Breast epithelium (tissue), 4 donors: ENCODE results near the gene ZNF366. TPM values are rescaled to one million over a fixed set of nuclear protein-coding genes. Genes with fewer than 3 reads are reported as not detected.
A peak's percentile ranks its signal among the peaks of the same experiment; 100 is the strongest.

Experiments used
- DNase-seq, 2 donors: peaks; one replicate each; pipeline ENCODE4 v3.0.0-alpha.2; 2019; ENCODE audit warnings: low spot score in 2 of 2
- H3K27ac ChIP-seq, 2 donors: fragments of 200-600 bp; sonication (generic) in 1 of 2; one replicate each; pipeline ENCODE4 v1.5.1; 2016 to 2019; ENCODE audit warnings: mild to moderate bottlenecking in 1 of 2
- H3K27me3 ChIP-seq, 2 donors: fragments of 200-600 bp; sonication (generic) in 1 of 2; one replicate each; pipeline versions ENCODE4 v1.5.1 to v1.6.0; 2017 to 2019; ENCODE audit warnings: control low read depth in 1 of 2, mild to moderate bottlenecking in 1 of 2
- H3K36me3 ChIP-seq: fragments of 200-600 bp; one replicate; pipeline ENCODE4 v1.5.1; 2019
- H3K4me1 ChIP-seq, 2 donors: fragments of 200-600 bp; sonication (generic); one replicate each; pipeline ENCODE4 v1.5.1; 2016 to 2019; ENCODE audit warnings: control low read depth in 1 of 2
- H3K4me3 ChIP-seq, 3 donors: fragments of 200-600 bp; sonication (generic); 1 replicate in 2 of 3; 2 replicates in 1 of 3; pipeline ENCODE4 v1.5.1; 2016 to 2019; ENCODE audit warnings: mild to moderate bottlenecking in 3 of 3, moderate library complexity in 2 of 3
- H3K9me3 ChIP-seq, 2 donors: fragments of 200-600 bp; sonication (generic) in 1 of 2; one replicate each; pipeline ENCODE4 v1.5.1; 2016 to 2019; ENCODE audit warnings: control low read depth in 1 of 2
- POLR2A ChIP-seq: fragments of 450-650 bp; IDR thresholded peaks from one replicate; pipeline ENCODE4 v1.6.1; 2016; ENCODE audit warnings: antibody characterized with exemption, mild to moderate bottlenecking, moderate library complexity
- POLR2AphosphoS5 ChIP-seq, 3 donors: sonication (generic); formaldehyde crosslinking; IDR thresholded peaks; one replicate each; pipeline ENCODE4 v1.6.1; 2017; ENCODE audit warnings: antibody characterized with exemption in 3 of 3
- intact Hi-C: fragments of 100-400 bp; cut with DNase I; formaldehyde crosslinking; loops from one replicate; pipeline ENCODE4 v1.15.1; 2023; ENCODE audit warnings: low total_unique reads
- total RNA-seq, 3 donors: library from RNA; depleted of rRNA; stranded (reverse); fragments of >200 nt; gene quantifications; one replicate each; pipeline ENCODE4 v1.1.0, GENCODE V29; 2016
- TF ChIP-seq, protein P1 (sequence below), 3 donors: fragments of 450-650 bp; IDR thresholded peaks; one replicate each; pipeline ENCODE4 v1.5.1; 2016 to 2017; ENCODE audit warnings: antibody characterized with exemption in 3 of 3, mild to moderate bottlenecking in 3 of 3, moderate library complexity in 3 of 3

The ZNF366 gene
- total RNA-seq, 3 donors from 2014 or later, result 1.9 to 5.2 (median 2.6) TPM

DNA sequence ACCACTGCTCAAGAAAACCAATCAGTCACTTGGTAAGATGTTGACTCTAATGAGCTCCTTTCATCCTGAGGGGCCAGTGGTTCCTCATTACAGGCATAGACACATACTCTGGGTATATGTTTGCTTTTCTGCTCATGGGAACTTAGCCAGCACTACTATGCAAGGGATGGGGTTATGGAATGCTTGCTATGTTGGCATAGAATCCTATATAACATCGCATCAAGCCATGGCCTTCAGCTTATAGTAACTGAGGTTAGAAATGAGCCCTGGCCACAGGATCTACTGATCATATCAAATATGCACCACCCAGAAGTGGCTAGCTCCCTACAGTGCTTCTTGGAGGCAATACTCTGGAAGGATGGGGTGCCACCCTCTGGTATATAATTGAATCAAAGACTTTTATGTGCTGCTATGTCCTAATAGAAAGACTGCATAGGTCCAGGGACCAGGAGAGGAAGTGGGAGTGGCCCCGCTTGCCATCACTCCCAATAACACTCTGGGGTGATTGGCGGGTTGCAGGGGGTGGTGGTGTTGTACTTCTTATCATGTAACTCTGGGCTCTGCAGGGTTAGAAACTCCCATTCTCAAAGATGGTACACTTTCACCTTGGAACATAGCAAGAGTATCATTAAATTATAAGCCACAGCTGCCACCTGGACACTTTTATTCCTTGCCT, 70.3 kb downstream of the ZNF366 start:
- Histone ChIP-seq H3K36me3 (no peaks in the 10 kb centered on the region), H3K4me3 (no peak overlapping the region), H3K4me1 (no peaks in the 10 kb centered on the region), H3K27ac (no peak overlapping the region), H3K27me3 (no peaks in the 10 kb centered on the region), H3K9me3 (no peaks in the 10 kb centered on the region)
- intact Hi-C loops, result no loop called here
- no peak for DNase-seq
- TF ChIP-seq, protein P1, sequence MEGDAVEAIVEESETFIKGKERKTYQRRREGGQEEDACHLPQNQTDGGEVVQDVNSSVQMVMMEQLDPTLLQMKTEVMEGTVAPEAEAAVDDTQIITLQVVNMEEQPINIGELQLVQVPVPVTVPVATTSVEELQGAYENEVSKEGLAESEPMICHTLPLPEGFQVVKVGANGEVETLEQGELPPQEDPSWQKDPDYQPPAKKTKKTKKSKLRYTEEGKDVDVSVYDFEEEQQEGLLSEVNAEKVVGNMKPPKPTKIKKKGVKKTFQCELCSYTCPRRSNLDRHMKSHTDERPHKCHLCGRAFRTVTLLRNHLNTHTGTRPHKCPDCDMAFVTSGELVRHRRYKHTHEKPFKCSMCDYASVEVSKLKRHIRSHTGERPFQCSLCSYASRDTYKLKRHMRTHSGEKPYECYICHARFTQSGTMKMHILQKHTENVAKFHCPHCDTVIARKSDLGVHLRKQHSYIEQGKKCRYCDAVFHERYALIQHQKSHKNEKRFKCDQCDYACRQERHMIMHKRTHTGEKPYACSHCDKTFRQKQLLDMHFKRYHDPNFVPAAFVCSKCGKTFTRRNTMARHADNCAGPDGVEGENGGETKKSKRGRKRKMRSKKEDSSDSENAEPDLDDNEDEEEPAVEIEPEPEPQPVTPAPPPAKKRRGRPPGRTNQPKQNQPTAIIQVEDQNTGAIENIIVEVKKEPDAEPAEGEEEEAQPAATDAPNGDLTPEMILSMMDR (IDR thresholded peaks at IDR 0.05), result no peak
- TF ChIP-seq POLR2AphosphoS5 (IDR thresholded peaks at IDR 0.05), result no peak
- no peak for TF ChIP-seq POLR2A

DNA sequence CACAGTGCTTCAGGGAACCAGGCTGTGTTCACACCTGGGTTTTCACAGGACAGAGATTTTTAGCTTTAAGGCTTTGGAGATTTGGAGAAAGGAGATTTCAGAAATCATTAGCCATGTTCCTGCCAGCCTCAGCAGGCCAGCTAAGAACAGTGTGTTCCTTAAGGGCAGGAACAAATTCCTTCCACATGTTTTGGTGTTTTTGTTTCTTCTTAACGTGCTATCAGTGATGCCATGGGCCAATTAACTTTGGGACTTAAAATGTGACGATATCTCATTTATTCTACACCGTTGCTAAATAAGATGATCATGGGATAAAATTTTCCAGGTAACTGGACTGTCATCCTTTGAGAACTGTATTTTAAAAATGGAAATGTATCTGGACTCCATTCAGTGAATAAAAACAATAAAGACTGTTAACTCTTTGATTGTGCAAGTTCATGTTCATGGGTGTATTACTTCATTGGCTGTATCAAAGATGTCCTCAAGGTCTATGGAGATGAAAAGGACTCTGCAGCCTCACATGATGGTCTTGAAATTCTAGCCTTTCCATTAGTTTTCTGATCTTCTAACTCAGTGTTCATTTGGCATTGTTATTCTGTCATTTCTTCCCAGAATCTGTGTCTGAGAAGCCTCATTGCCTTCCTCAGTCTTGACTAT, 72.3 kb downstream of the ZNF366 start:
- TF ChIP-seq POLR2AphosphoS5 (IDR thresholded peaks at IDR 0.05) (peak in 2 of 3 donors; percentile 11 to 88), POLR2A (no peak)
- TF ChIP-seq, protein P1 (IDR thresholded peaks at IDR 0.05), result no peak
- no peak overlapping the region for H3K4me3 ChIP-seq
- H3K36me3 ChIP-seq, result no peaks in the 10 kb centered on the region
- no peaks in the 10 kb centered on the region for H3K4me1 ChIP-seq
- no peaks in the 10 kb centered on the region for H3K27me3 ChIP-seq
- H3K27ac ChIP-seq, result peak overlapping the region; percentile 45 to 66
- no peak for DNase-seq
- intact Hi-C loops, result no loop called here
- H3K9me3 ChIP-seq, result no peaks in the 10 kb centered on the region

DNA sequence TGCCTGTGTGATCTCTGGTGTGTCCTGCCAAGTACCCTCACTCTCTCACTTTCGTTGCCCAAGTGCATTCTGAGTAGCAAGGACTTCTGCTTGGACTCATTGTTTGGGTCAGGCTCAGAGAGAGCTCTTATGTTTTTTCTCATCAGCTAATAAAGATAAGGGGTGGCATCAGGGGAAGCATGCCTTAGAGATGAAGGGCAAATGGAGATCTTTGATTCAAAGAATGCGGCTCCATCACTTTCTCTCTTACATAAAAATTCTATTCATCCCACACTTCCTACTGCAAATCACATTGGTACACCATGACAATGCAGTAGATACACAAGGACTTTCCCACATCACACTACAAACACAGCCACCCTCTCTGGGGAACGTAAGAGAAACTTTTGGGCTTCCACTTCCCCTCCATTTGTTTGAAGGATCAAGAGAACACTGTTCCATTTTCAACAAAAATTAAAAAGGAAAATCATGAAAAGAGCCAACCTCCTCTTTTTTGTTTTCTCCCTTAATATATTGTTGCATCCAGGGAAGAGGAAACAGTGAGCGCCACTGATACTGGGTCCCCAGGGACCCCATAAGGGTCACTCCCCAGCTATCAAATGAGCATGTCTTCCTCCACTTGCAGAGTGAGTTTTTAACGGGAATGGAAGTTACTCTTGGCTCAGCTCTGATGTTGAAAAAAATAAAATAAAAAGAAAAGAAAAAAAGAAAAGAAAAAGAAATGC, 73.0 kb downstream of the ZNF366 start:
- Histone ChIP-seq H3K27ac (peak overlapping the region; percentile 66 to 68), H3K27me3 (no peaks in the 10 kb centered on the region), H3K4me1 (no peaks in the 10 kb centered on the region), H3K36me3 (no peaks in the 10 kb centered on the region), H3K4me3 (no peak overlapping the region), H3K9me3 (no peaks in the 10 kb centered on the region)
- TF ChIP-seq POLR2AphosphoS5 (IDR thresholded peaks at IDR 0.05) (no peak), POLR2A (no peak)
- TF ChIP-seq, protein P1 (IDR thresholded peaks at IDR 0.05), result no peak
- intact Hi-C loops, result no loop called here
- DNase-seq, result no peak

DNA sequence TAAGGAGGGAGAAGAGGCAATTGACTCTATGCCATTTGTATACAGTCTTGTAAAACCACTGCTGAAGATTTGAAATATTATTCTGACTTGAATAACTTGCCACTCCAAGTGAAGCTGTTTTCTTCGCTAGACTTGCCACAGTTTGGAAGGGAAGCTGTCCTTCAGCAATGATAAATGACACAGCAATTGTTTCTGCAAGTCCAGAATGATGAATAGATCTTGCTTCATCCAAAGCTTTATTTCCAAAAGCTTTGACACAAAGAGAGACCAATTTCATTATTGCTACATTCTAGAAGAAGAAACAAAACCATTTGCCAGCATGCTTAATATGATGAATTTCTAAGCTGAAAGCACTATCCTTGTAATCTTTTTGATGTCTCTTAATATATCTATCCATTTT, 73.7 kb downstream of the ZNF366 start:
- DNase-seq, result no peak
- H3K9me3 ChIP-seq, result no peaks in the 10 kb centered on the region
- no peaks in the 10 kb centered on the region for H3K27me3 ChIP-seq
- TF ChIP-seq POLR2AphosphoS5 (IDR thresholded peaks at IDR 0.05), result peak in 1 of 3 donors; percentile 91
- TF ChIP-seq, protein P1 (IDR thresholded peaks at IDR 0.05), result no peak
- no peak overlapping the region for H3K4me3 ChIP-seq
- H3K27ac ChIP-seq, result peak overlapping the region; percentile 66 to 68
- no peaks in the 10 kb centered on the region for H3K4me1 ChIP-seq
- H3K36me3 ChIP-seq, result no peaks in the 10 kb centered on the region
- intact Hi-C loops, result no loop called here

DNA sequence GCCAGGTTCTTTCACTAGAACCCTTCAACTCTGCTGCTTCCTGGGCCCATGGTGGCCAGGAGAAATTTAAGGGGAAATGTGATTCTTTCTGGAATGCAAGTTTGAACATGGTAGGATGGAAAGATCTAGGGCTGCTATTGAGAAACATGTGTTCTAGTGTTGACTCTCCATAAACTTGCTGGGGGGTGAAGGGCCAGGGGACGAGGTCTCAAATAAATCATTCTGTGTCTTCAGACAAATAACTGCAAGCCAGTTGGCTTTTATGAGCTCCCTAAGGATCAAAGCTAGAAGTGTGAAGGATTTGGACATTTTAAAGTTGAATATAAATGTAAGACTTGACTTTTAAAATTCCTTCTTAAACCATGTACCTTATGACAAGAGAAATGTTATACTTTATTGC, 78.5 kb downstream of the ZNF366 start:
- Histone ChIP-seq H3K4me1 (no peaks in the 10 kb centered on the region), H3K27ac (no peak overlapping the region), H3K9me3 (no peaks in the 10 kb centered on the region), H3K27me3 (no peaks in the 10 kb centered on the region), H3K36me3 (no peaks in the 10 kb centered on the region), H3K4me3 (no peak overlapping the region)
- DNase-seq, result no peak
- intact Hi-C loops, result no loop called here
- TF ChIP-seq POLR2AphosphoS5 (IDR thresholded peaks at IDR 0.05) (no peak), POLR2A (no peak)
- TF ChIP-seq, protein P1 (IDR thresholded peaks at IDR 0.05), result no peak
